SK-N-SH treated with all-trans-retinoic acid at 6 μM for 48 hours (cell line): Measurements from ENCODE around the gene TEX2.

Experiments used
- PATZ1 ChIP-seq: fragments of 250-450 bp; sonication (Bioruptor Pico); IDR thresholded peaks from 2 replicates; pipeline ENCODE4 v1.8.0; 2020; ENCODE audit warnings: mild to moderate bottlenecking, moderate library complexity, borderline replicate concordance
- ZNF8 ChIP-seq: fragments of 450-650 bp; formaldehyde crosslinking; IDR thresholded peaks from 2 replicates; pipeline ENCODE4 v1.5.0; 2020; ENCODE audit warnings: mild to moderate bottlenecking, moderate library complexity

GRCh38 chr17:64223931-64224629 lies 39.0 kb downstream of the TEX2 start:
- TF ChIP-seq PATZ1 (CRISPR knock-in tag) = no peak
- no peak for TF ChIP-seq ZNF8 (CRISPR knock-in tag)
